Glomerular visceral epithelial cell (primary cell): ENCODE data around the gene PANK2.
"Not testable (repeated sequence)": the region's sequence is repeated elsewhere in the genome, so short reads cannot be mapped to it uniquely, and the experiment has no call there.

Experiments used
- DNase-seq: peaks from one replicate; pipeline ENCODE4 v3.0.0-alpha.2; 2016; ENCODE audit errors: extremely low spot score

The PANK2 gene

GRCh38 chr20:3869839-3870634 is 19.1 kb upstream of the PANK2 start:
- no peak for DNase-seq

GRCh38 chr20:3871550-3872265 is 17.5 kb upstream of the PANK2 start:
- DNase-seq, result no peak

- no peak for DNase-seq
Observed at GRCh38 chr20:3873507-3873906, 15.7 kb upstream of the PANK2 start.

GRCh38 chr20:3874194-3874844 is 14.9 kb upstream of the PANK2 start:
- no peak for DNase-seq

GRCh38 chr20:3875378-3875974 is 13.7 kb upstream of the PANK2 start:
- no peak for DNase-seq

- no peak for DNase-seq
Observed at GRCh38 chr20:3876000-3876399, 13.2 kb upstream of the PANK2 start.

- no peak for DNase-seq
Observed at GRCh38 chr20:3876676-3877075, 12.5 kb upstream of the PANK2 start.

GRCh38 chr20:3878921-3879274 is 10.3 kb upstream of the PANK2 start:
- DNase-seq, result not testable (repeated sequence)

- no peak for DNase-seq
Observed at GRCh38 chr20:3885715-3886114, 3.5 kb upstream of the PANK2 start.

- DNase-seq, result no peak
Observed at GRCh38 chr20:3887876-3888620, 1.1 kb upstream of the PANK2 start.

- DNase-seq, result peak; percentile 47
Observed at GRCh38 chr20:3889489-3890397, 556 bp downstream of the PANK2 start.

GRCh38 chr20:3890398-3890751 is 1.2 kb downstream of the PANK2 start:
- DNase-seq, result peak; percentile 44

- DNase-seq, result no peak
Observed at GRCh38 chr20:3890999-3891929, 2.1 kb downstream of the PANK2 start.

- no peak for DNase-seq
Observed at GRCh38 chr20:3894796-3895195, 5.6 kb downstream of the PANK2 start.

GRCh38 chr20:3896302-3896701 is 7.1 kb downstream of the PANK2 start:
- no peak for DNase-seq

- no peak for DNase-seq
Observed at GRCh38 chr20:3896853-3897583, 7.8 kb downstream of the PANK2 start.

GRCh38 chr20:3898181-3898580 is 9.0 kb downstream of the PANK2 start:
- DNase-seq, result not testable (repeated sequence)

- DNase-seq, result no peak
Observed at GRCh38 chr20:3898639-3899038, 9.5 kb downstream of the PANK2 start.

- DNase-seq, result no peak
Observed at GRCh38 chr20:3900187-3900604, 11.0 kb downstream of the PANK2 start.
